ENCODE data around the gene COL1A1.

The COL1A1 gene

GRCh38 chr17:50213026-50214022, 11.9 kb upstream of the COL1A1 start:
- DNase-seq = no peak

GRCh38 chr17:50212121-50212843, 10.9 kb upstream of the COL1A1 start:
- DNase-seq = no peak

- DNase-seq = no peak
Observed at GRCh38 chr17:50211249-50212120, 10.1 kb upstream of the COL1A1 start.

GRCh38 chr17:50210240-50211225, 9.1 kb upstream of the COL1A1 start:
- DNase-seq = peak; percentile 80

GRCh38 chr17:50209472-50210239, 8.2 kb upstream of the COL1A1 start:
- peak; percentile 67 for DNase-seq

GRCh38 chr17:50209133-50209471, 7.7 kb upstream of the COL1A1 start:
- no peak for DNase-seq

GRCh38 chr17:50208611-50209061, 7.2 kb upstream of the COL1A1 start:
- no peak for DNase-seq

- DNase-seq = no peak
Observed at GRCh38 chr17:50207792-50208567, 6.5 kb upstream of the COL1A1 start.

GRCh38 chr17:50207315-50207714, 5.9 kb upstream of the COL1A1 start:
- DNase-seq = no peak

- DNase-seq = no peak
Observed at GRCh38 chr17:50206604-50207293, 5.3 kb upstream of the COL1A1 start.

- no peak for DNase-seq
Observed at GRCh38 chr17:50205963-50206505, 4.6 kb upstream of the COL1A1 start.

- no peak for DNase-seq
Observed at GRCh38 chr17:50205111-50205962, 3.9 kb upstream of the COL1A1 start.

- no peak for DNase-seq
Observed at GRCh38 chr17:50204431-50204830, 3.0 kb upstream of the COL1A1 start.

GRCh38 chr17:50203604-50204345, 2.3 kb upstream of the COL1A1 start:
- no peak for DNase-seq

- DNase-seq = no peak
Observed at GRCh38 chr17:50203086-50203485, 1.7 kb upstream of the COL1A1 start.

GRCh38 chr17:50200457-50201275, 765 bp downstream of the COL1A1 start:
- DNase-seq = peak; percentile 96

Data from T1000 (cell line).